GM10266 (cell line): ENCODE data around the gene PHLDB3.

Experiments
- DNase-seq: peaks from one replicate; pipeline ENCODE4 v3.0.0; 2012; ENCODE audit errors: extremely low spot score
- CTCF ChIP-seq: IDR thresholded peaks from 2 replicates; pipeline ENCODE4 v1.5.1; 2012; ENCODE audit warnings: mild to moderate bottlenecking, low read depth; ENCODE audit not compliant: control insufficient read depth, insufficient read depth; ENCODE audit errors: missing control alignments

Gene PHLDB3

DNA sequence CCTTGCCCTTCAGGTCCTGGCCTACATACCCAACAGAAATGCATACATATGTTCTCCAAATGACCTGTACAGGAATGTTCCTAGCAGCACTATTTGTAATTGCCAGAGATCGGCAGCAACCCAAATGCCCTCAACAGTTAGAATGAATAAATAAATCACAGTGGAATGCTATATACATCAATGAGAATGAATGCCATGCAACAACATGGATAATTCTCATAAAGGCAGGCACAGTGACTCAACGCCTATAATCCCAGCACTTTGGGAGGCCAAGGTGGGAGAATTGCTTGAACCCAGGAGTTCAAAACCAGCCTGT, 71.2 kb downstream of the PHLDB3 start:
- no peak for TF ChIP-seq CTCF
- no peak for DNase-seq

GRCh38 chr19:43430976-43431375, 73.6 kb downstream of the PHLDB3 start:
- no peak for DNase-seq
- no peak for TF ChIP-seq CTCF

GRCh38 chr19:43430142-43430710, 74.3 kb downstream of the PHLDB3 start:
- peak; percentile 28 for TF ChIP-seq CTCF
- no peak for DNase-seq

DNA sequence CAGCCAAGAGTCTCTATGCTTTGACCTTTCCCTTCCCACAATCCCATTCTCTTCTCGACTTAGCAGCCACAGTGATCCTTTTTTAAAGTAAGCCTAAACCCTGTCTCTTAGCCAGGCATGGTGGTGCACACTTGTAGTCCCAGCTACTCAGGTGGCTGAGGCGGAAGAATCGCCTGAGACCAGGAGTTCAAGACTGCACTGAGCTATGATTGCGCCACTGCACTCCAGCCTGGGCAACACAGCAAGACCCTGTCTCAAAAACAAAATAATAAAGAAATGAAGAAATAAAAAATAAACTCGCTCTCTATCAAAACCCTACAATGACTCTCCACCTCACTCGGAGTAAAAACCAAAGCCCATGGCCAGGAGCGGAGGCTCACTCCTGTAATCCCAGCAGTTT, 75.2 kb downstream of the PHLDB3 start:
- no peak for TF ChIP-seq CTCF

GRCh38 chr19:43425567-43426392, 78.8 kb downstream of the PHLDB3 start:
- peak; percentile 38 for TF ChIP-seq CTCF

More for the DNA sequence above, 75.2 kb downstream of the PHLDB3 start:
- DNase-seq, result no peak

More at GRCh38 chr19:43425567-43426392, 78.8 kb downstream of the PHLDB3 start:
- DNase-seq, result no peak
